HEK293 (cell line): ENCODE data around the gene SLC12A4.
A peak's percentile ranks its signal among the peaks of the same experiment; 100 is the strongest.

Experiments
- CTCF ChIA-PET: fragments of 350-600 bp; formaldehyde crosslinking; extraction: SDS; loops from one replicate; lab custom pipeline; 2021; ENCODE audit warnings: antibody characterized with exemption; lab: Yijun Ruan, JAX
- POLR2A ChIA-PET: fragments of 300-600 bp; formaldehyde crosslinking; extraction: SDS; loops from one replicate; lab custom pipeline; 2020; ENCODE audit warnings: antibody characterized with exemption, inconsistent platforms; lab: Yijun Ruan, JAX
- H3K27ac ChIP-seq: fragments of 200-500 bp; sonication (Bioruptor generic); 2 replicates; pipeline ENCODE4 v1.5.1; 2014; ENCODE audit warnings: low read depth, low read length, control low read depth, inconsistent platforms; ENCODE audit errors: extremely low read depth
- H3K36me3 ChIP-seq, 2 experiments: fragments of 200-500 bp in 1 of 2; sonication (Bioruptor generic) in 1 of 2; 1 replicate in 1 of 2; 2 replicates in 1 of 2; pipeline ENCODE4 v1.5.1; 2014 to 2017; ENCODE audit warnings: inconsistent platforms in 2 of 2, low read length in 2 of 2; ENCODE audit not compliant: control insufficient read depth in 2 of 2, insufficient read depth in 1 of 2
- H3K4me1 ChIP-seq: fragments of 200-500 bp; sonication (Bioruptor generic); 2 replicates; pipeline ENCODE4 v1.5.1; 2014; ENCODE audit warnings: mild to moderate bottlenecking, low read length, inconsistent platforms; ENCODE audit not compliant: control insufficient read depth, insufficient read depth
- H3K4me3 ChIP-seq: 2 replicates; pipeline ENCODE4 v1.5.1; 2011; ENCODE audit warnings: low read depth, mild to moderate bottlenecking, control low read depth, low read length, moderate library complexity
- H3K9me3 ChIP-seq: fragments of 200-500 bp; sonication (Bioruptor generic); 2 replicates; pipeline ENCODE4 v1.5.1; 2014; ENCODE audit warnings: low read depth, low read length, inconsistent platforms; ENCODE audit not compliant: control insufficient read depth, insufficient read depth
- CTCF ChIP-seq: fragments of 450-650 bp; formaldehyde crosslinking; IDR thresholded peaks from 2 replicates; pipeline ENCODE4 v1.5.1; 2016; ENCODE audit warnings: missing biosample characterization, missing genetic modification characterization
- FEZF1 ChIP-seq: fragments of 450-650 bp; formaldehyde crosslinking; IDR thresholded peaks from 2 replicates; pipeline ENCODE4 v1.5.1; 2016; ENCODE audit warnings: missing biosample characterization, missing genetic modification characterization
- KLF16 ChIP-seq: fragments of 450-650 bp; formaldehyde crosslinking; IDR thresholded peaks from 2 replicates; pipeline ENCODE4 v1.5.1; 2017; ENCODE audit warnings: missing biosample characterization, missing genetic modification characterization
- SCRT2 ChIP-seq: fragments of 450-650 bp; formaldehyde crosslinking; IDR thresholded peaks from 2 replicates; pipeline ENCODE4 v1.5.1; 2016; ENCODE audit warnings: missing biosample characterization, missing genetic modification characterization
- TSHZ1 ChIP-seq: fragments of 450-650 bp; formaldehyde crosslinking; IDR thresholded peaks from 2 replicates; pipeline ENCODE4 v1.5.1; 2016; ENCODE audit warnings: missing biosample characterization, missing genetic modification characterization, borderline replicate concordance
- ZBTB6 ChIP-seq: fragments of 450-650 bp; formaldehyde crosslinking; IDR thresholded peaks from 2 replicates; pipeline ENCODE4 v1.5.1; 2017; ENCODE audit warnings: missing biosample characterization, missing genetic modification characterization
- ZBTB8A ChIP-seq: fragments of 450-650 bp; formaldehyde crosslinking; IDR thresholded peaks from 2 replicates; pipeline ENCODE4 v1.5.1; 2016; ENCODE audit warnings: missing biosample characterization, missing genetic modification characterization
- ZNF138 ChIP-seq: fragments of 450-650 bp; formaldehyde crosslinking; IDR thresholded peaks from 2 replicates; pipeline ENCODE4 v1.5.1; 2016; ENCODE audit warnings: missing biosample characterization, missing genetic modification characterization, borderline replicate concordance
- ZNF239 ChIP-seq: fragments of 450-650 bp; formaldehyde crosslinking; IDR thresholded peaks from 2 replicates; pipeline ENCODE4 v1.5.1; 2016; ENCODE audit warnings: missing biosample characterization, missing genetic modification characterization
- ZNF433 ChIP-seq: fragments of 450-650 bp; formaldehyde crosslinking; IDR thresholded peaks from 2 replicates; pipeline ENCODE4 v1.5.1; 2016; ENCODE audit warnings: missing biosample characterization, missing genetic modification characterization, low read depth
- ZNF529 ChIP-seq: fragments of 450-650 bp; formaldehyde crosslinking; IDR thresholded peaks from 2 replicates; pipeline ENCODE4 v1.5.1; 2017; ENCODE audit warnings: missing genetic modification characterization, missing biosample characterization; ENCODE audit not compliant: insufficient replicate concordance
- ZNF664 ChIP-seq: fragments of 450-650 bp; formaldehyde crosslinking; IDR thresholded peaks from 2 replicates; pipeline ENCODE4 v1.5.1; 2016; ENCODE audit warnings: missing biosample characterization, missing genetic modification characterization
- ZNF670 ChIP-seq: fragments of 450-650 bp; formaldehyde crosslinking; IDR thresholded peaks from 2 replicates; pipeline ENCODE4 v1.5.1; 2016; ENCODE audit warnings: missing biosample characterization, missing genetic modification characterization, low read depth
- ZNF704 ChIP-seq: fragments of 450-650 bp; formaldehyde crosslinking; IDR thresholded peaks from 2 replicates; pipeline ENCODE4 v1.5.1; 2016; ENCODE audit warnings: missing biosample characterization, missing genetic modification characterization
- ZNF76 ChIP-seq: fragments of 450-650 bp; formaldehyde crosslinking; IDR thresholded peaks from 2 replicates; pipeline ENCODE4; 2016; ENCODE audit warnings: low read depth, missing biosample characterization, missing genetic modification characterization, borderline replicate concordance
- ZNF768 ChIP-seq: fragments of 450-650 bp; formaldehyde crosslinking; IDR thresholded peaks from 2 replicates; pipeline ENCODE4 v1.5.1; 2018; ENCODE audit warnings: missing biosample characterization, mild to moderate bottlenecking, missing genetic modification characterization

Gene SLC12A4

GRCh38 chr16:67909056-67909742 lies 59.2 kb downstream of the SLC12A4 start:
- TF ChIP-seq SCRT2 (tag by site-specific recombination) (peak; percentile 51), ZNF433 (tag by site-specific recombination) (no peak), ZNF664 (no peak), ZBTB6 (tag by site-specific recombination) (peak; percentile 50; the same call in 1 of the 2 replicates)
- peaks cover 0 to 35% of the 10 kb centered on the region in 2 experiments; a peak in 2 of 3 replicates for H3K36me3 ChIP-seq
- ChIA-PET CTCF (interaction anchor here (0.8 to 0.9 kb wide), 2 partner anchors 9 to 93 kb away, joined by 3 to 5 read pairs; no protein-coding TSS in a partner anchor), POLR2A (no interaction called here)
- H3K4me3 ChIP-seq: no peak overlapping the region
- no peak overlapping the region for H3K27ac ChIP-seq
- no peaks in the 10 kb centered on the region for H3K4me1 ChIP-seq
- no peaks in the 10 kb centered on the region for H3K9me3 ChIP-seq

GRCh38 chr16:67907397-67908180 lies 60.8 kb downstream of the SLC12A4 start:
- ChIA-PET POLR2A (interaction anchor here (1.3 kb wide), 1 partner anchor 21 kb away, joined by 3 read pairs; no protein-coding TSS in a partner anchor), CTCF (no interaction called here)
- TF ChIP-seq CTCF: 0 out of 2 replicates have a peak, but pooled peaks have one; percentile 19
- TF ChIP-seq ZNF138 (tag by site-specific recombination): no peak
- no peak for TF ChIP-seq FEZF1 (tag by site-specific recombination)

GRCh38 chr16:67902831-67903230 lies 65.6 kb downstream of the SLC12A4 start:
- H3K27ac ChIP-seq: no peak overlapping the region
- TF ChIP-seq ZNF76 (tag by site-specific recombination) (no peak), ZNF239 (no peak), ZNF768 (tag by site-specific recombination) (no peak), ZNF704 (tag by site-specific recombination) (no peak), KLF16 (tag by site-specific recombination) (no peak), ZNF670 (no peak), ZBTB8A (no peak), TSHZ1 (tag by site-specific recombination) (no peak), ZNF529 (tag by site-specific recombination) (no peak)
- ChIA-PET CTCF (interaction anchor here (0.5 to 2.5 kb wide), 4 partner anchors 19 to 382 kb away, joined by 3 to 9 read pairs (median 3); partner anchors contain the start of genes ACD and NRN1L), POLR2A (no interaction called here)
- H3K4me3 ChIP-seq: no peak overlapping the region
- peaks cover 5 to 18% of the 10 kb centered on the region in 2 experiments; a peak in 2 of 3 replicates for H3K36me3 ChIP-seq
- no peaks in the 10 kb centered on the region for H3K4me1 ChIP-seq
- H3K9me3 ChIP-seq: no peaks in the 10 kb centered on the region

More at GRCh38 chr16:67907397-67908180, 60.8 kb downstream of the SLC12A4 start:
- Histone ChIP-seq H3K4me3 (no peak overlapping the region), H3K27ac (no peak overlapping the region), H3K9me3 (no peaks in the 10 kb centered on the region), H3K36me3 (peaks cover 5 to 45% of the 10 kb centered on the region in 2 experiments; a peak in 2 of 3 replicates), H3K4me1 (no peaks in the 10 kb centered on the region)
